GM13977 (cell line): ENCODE data around the gene METAP2.

Experiments
- DNase-seq: peaks from one replicate; pipeline ENCODE4 v3.0.0; 2012; ENCODE audit warnings: low spot score
- CTCF ChIP-seq: IDR thresholded peaks from 2 replicates; pipeline ENCODE4 v1.5.1; 2012; ENCODE audit warnings: mild to moderate bottlenecking, control low read depth; ENCODE audit not compliant: insufficient read depth; ENCODE audit errors: extremely low read depth, missing control alignments
- in situ Hi-C: fragments of 300-500 bp; cut with MboI; formaldehyde crosslinking; loops from one replicate; pipeline ENCODE4 v1.12.0; 2022; ENCODE audit warnings: low sequenced_read_pairs, low pct_unique_long_range_greater_than_20kb, mixed read lengths, inconsistent platforms; ENCODE audit not compliant: unreplicated experiment

METAP2 gene

GRCh38 chr12:95509300-95509699 lies 35.3 kb downstream of the METAP2 start:
- no peak for TF ChIP-seq CTCF
- in situ Hi-C loops, result loop anchor here (25.0 kb wide), 1 partner anchor 397 kb away; no protein-coding TSS in a partner anchor
- DNase-seq, result no peak

GRCh38 chr12:95511977-95512376 lies 38.0 kb downstream of the METAP2 start:
- DNase-seq, result no peak
- in situ Hi-C loops, result loop anchor here (25.0 kb wide), 1 partner anchor 400 kb away; no protein-coding TSS in a partner anchor
- no peak for TF ChIP-seq CTCF

GRCh38 chr12:95513599-95513998 lies 39.6 kb downstream of the METAP2 start:
- no peak for TF ChIP-seq CTCF
- in situ Hi-C loops, result loop anchor here (25.0 kb wide), 1 partner anchor 401 kb away; no protein-coding TSS in a partner anchor

GRCh38 chr12:95515197-95515596 lies 41.2 kb downstream of the METAP2 start:
- TF ChIP-seq CTCF, result no peak
- in situ Hi-C loops, result loop anchor here (25.0 kb wide), 1 partner anchor 403 kb away; no protein-coding TSS in a partner anchor
- no peak for DNase-seq

More at GRCh38 chr12:95513599-95513998, 39.6 kb downstream of the METAP2 start:
- DNase-seq, result no peak

DNA sequence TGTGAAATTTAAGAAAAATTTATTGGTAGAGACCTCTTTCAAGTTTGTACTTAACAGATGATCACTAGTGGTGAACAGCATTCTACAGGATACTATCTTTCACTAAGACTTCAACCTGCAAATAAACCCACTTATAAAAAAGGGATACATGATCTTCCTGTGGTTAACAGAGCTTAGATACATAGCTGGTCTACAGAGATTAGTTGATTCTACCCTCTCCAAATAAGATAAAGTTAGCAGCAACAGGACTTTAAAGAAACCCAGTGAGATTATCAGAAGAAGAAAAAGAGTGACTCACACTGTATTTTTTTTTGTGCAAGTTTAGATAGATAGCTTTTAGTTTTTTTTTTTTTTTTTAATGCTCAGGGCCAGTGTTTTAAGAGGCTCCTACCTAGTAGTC lies 42.8 kb downstream of the METAP2 start:
- TF ChIP-seq CTCF, result no peak
- DNase-seq, result no peak
- in situ Hi-C loops, result loop anchor here (25.0 kb wide), 1 partner anchor 404 kb away; no protein-coding TSS in a partner anchor

DNA sequence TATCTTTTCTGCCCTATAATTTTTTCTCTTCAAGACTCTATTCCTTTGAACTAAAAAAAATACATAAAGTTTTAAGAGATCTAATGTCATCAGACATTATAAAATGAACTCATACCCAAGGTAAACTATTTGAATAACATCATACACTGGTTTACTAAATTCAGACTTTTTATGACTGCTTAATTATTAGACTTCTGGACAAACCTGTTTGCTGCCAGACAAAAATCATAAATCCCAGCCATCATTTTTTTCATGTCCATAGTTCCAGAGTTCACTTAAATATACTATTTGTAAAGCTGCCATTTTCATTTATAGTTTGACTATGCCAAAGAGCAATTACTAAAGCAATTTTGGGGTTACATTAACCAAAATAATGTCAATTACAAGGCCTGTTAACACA lies 43.3 kb downstream of the METAP2 start:
- TF ChIP-seq CTCF, result no peak
- in situ Hi-C loops, result loop anchor here (25.0 kb wide), 1 partner anchor 405 kb away; no protein-coding TSS in a partner anchor
- no peak for DNase-seq
